ENCODE results near the gene KAT2A.

DNA sequence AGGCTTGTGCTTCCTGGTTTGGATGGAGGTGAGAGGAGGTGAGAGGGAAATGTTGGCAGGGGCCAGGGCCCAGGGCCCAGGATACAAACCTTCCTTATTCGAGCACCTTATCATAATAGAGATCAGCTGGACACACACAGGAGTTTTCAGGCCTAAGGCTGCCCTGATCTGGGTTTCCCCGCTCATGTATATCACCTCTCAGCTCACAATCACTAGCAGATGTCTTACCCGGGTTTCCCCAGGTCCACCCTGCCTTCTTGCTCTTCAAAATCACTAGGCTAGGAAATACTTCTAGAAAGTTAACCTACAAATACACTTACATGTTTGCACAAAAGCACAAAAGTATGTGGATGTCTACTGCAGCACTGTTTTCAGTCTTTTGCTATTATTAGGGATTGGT lies 5.7 kb upstream of the KAT2A start:
- TF ChIP-seq, protein P1, sequence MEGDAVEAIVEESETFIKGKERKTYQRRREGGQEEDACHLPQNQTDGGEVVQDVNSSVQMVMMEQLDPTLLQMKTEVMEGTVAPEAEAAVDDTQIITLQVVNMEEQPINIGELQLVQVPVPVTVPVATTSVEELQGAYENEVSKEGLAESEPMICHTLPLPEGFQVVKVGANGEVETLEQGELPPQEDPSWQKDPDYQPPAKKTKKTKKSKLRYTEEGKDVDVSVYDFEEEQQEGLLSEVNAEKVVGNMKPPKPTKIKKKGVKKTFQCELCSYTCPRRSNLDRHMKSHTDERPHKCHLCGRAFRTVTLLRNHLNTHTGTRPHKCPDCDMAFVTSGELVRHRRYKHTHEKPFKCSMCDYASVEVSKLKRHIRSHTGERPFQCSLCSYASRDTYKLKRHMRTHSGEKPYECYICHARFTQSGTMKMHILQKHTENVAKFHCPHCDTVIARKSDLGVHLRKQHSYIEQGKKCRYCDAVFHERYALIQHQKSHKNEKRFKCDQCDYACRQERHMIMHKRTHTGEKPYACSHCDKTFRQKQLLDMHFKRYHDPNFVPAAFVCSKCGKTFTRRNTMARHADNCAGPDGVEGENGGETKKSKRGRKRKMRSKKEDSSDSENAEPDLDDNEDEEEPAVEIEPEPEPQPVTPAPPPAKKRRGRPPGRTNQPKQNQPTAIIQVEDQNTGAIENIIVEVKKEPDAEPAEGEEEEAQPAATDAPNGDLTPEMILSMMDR (conservative IDR thresholded peaks at IDR 0.05 in 1 of 2, IDR thresholded peaks at IDR 0.05 in 1 of 2; ENCODE audit: extremely low read depth in 1 of 2, insufficient read depth in 1 of 2, low read depth in 1 of 2, low read length in 2 of 2): no peak
- no peak for TF ChIP-seq EZH2 (IDR thresholded peaks at IDR 0.05; ENCODE audit: borderline replicate concordance, low read length)
